ENCODE measurements around the gene REXO1. TPM values are rescaled to one million over a fixed set of nuclear protein-coding genes. Genes with fewer than 3 reads are reported as not detected.

The REXO1 gene
- total and polyA plus RNA-seq, 2 of the 13 experiments (the other 11 are each of a cell fraction or from before 2014, with no cell fraction given) = 5.0 to 11.2 TPM

- Histone ChIP-seq H4K20me1 (ENCODE audit: insufficient read depth, low read length) (peaks cover 3% of the 10 kb centered on the region), H3K9ac (ENCODE audit: insufficient read depth, low read depth, low read length) (no peak overlapping the region), H3K27ac (ENCODE audit: extremely low read length, insufficient read depth, low read length) (no peak overlapping the region), H3K36me3 (replicated peaks in 1 of 2; ENCODE audit: control insufficient read depth in 1 of 2, insufficient read depth in 2 of 2, low read length in 2 of 2) (no peaks in the 10 kb centered on the region), H2AFZ (ENCODE audit: low read length) (no peak overlapping the region), H3K27me3 (ENCODE audit: control insufficient read depth in 1 of 2, insufficient read depth in 2 of 2, low read length in 2 of 2) (peaks cover 11 to 60% of the 10 kb centered on the region in 2 experiments), H3K4me3 (replicated peaks in 1 of 3; ENCODE audit: insufficient read depth in 1 of 3, low read depth in 2 of 3, low read length in 3 of 3) (no peak overlapping the region), H3K9me3 (ENCODE audit: low read length) (peaks cover 10% of the 10 kb centered on the region), H3K79me2 (ENCODE audit: insufficient read depth, low read length) (no peaks in the 10 kb centered on the region), H3K4me1 (ENCODE audit: insufficient read depth, low read length) (no peaks in the 10 kb centered on the region), H3K4me2 (ENCODE audit: low read depth, low read length) (no peak overlapping the region)
- DNase-seq (ENCODE audit: low spot score) (no peak), FAIRE-seq (no peak), ATAC-seq (peak; percentile 70)
- in situ Hi-C loops (cut with HindIII; ENCODE audit: extremely low pct_ligation_motif_present, low pct_unique_long_range_greater_than_20kb) (loop anchor here (5.0 kb wide), 1 partner anchor 95 kb away; no protein-coding TSS in a partner anchor), intact Hi-C loops (cut with micrococcal nuclease; ENCODE audit: unreplicated experiment) (loop anchor here (10.0 kb wide), 1 partner anchor 223 kb away; no protein-coding TSS in a partner anchor)
- WGBS (ENCODE audit: low lambda C conversion rate) = 0% methylated on average over 6 of the region's 21 CpGs
- POLR2A ChIA-PET = no interaction called here
- CTCF ChIA-PET (ENCODE audit: low intra/inter-chr PET ratio, low total read pairs) = interaction anchor here (1.1 to 3.6 kb wide), 3 partner anchors 95 to 162 kb away, joined by 3 to 38 read pairs (median 4); partner anchors contain the start of gene UQCR11
- no TSS peak for BruUV-seq (replicated peaks)
- TF ChIP-seq, protein P1, sequence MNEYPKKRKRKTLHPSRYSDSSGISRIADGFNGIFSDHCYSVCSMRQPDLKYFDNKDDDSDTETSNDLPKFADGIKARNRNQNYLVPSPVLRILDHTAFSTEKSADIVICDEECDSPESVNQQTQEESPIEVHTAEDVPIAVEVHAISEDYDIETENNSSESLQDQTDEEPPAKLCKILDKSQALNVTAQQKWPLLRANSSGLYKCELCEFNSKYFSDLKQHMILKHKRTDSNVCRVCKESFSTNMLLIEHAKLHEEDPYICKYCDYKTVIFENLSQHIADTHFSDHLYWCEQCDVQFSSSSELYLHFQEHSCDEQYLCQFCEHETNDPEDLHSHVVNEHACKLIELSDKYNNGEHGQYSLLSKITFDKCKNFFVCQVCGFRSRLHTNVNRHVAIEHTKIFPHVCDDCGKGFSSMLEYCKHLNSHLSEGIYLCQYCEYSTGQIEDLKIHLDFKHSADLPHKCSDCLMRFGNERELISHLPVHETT (CRISPR knock-in tag; conservative IDR thresholded peaks at IDR 0.05) = no peak
- TF ChIP-seq ZNF30 (CRISPR knock-in tag; IDR thresholded peaks at IDR 0.05) (no peak), DNMT1 (CRISPR knock-in tag; IDR thresholded peaks at IDR 0.05) (no peak), LCORL (IDR thresholded peaks at IDR 0.05) (no peak), LCORL (CRISPR knock-in tag; IDR thresholded peaks at IDR 0.05) (no peak), ZNF580 (CRISPR knock-in tag; IDR thresholded peaks at IDR 0.05; ENCODE audit: borderline replicate concordance, low read depth) (no peak), STAG1 (CRISPR knock-in tag; IDR thresholded peaks at IDR 0.05) (peak; percentile 83), SALL1 (CRISPR knock-in tag; IDR thresholded peaks at IDR 0.05) (peak; percentile 29), ELK4 (CRISPR knock-in tag; IDR thresholded peaks at IDR 0.05; ENCODE audit: borderline replicate concordance) (no peak), KLF16 (CRISPR knock-in tag; IDR thresholded peaks at IDR 0.05) (no peak), ZNF136 (CRISPR knock-in tag; IDR thresholded peaks at IDR 0.05; ENCODE audit: low read depth) (no peak), PCBP1 (IDR thresholded peaks at IDR 0.05; ENCODE audit: borderline replicate concordance, low read depth, low read length) (0 out of 2 replicates have a peak, but pooled peaks have one; percentile 51), ZNF501 (CRISPR knock-in tag; IDR thresholded peaks at IDR 0.05) (peak; percentile 26; the same call in 1 of the 2 replicates), NCOA2 (CRISPR knock-in tag; IDR thresholded peaks at IDR 0.05) (no peak)
- TF ChIP-seq, protein P2, sequence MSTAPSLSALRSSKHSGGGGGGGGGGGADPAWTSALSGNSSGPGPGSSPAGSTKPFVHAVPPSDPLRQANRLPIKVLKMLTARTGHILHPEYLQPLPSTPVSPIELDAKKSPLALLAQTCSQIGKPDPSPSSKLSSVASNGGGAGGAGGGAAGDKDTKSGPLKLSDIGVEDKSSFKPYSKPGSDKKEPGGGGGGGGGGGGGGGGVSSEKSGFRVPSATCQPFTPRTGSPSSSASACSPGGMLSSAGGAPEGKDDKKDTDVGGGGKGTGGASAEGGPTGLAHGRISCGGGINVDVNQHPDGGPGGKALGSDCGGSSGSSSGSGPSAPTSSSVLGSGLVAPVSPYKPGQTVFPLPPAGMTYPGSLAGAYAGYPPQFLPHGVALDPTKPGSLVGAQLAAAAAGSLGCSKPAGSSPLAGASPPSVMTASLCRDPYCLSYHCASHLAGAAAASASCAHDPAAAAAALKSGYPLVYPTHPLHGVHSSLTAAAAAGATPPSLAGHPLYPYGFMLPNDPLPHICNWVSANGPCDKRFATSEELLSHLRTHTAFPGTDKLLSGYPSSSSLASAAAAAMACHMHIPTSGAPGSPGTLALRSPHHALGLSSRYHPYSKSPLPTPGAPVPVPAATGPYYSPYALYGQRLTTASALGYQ (CRISPR knock-in tag; IDR thresholded peaks at IDR 0.05) = no peak
- TF ChIP-seq, protein P3, sequence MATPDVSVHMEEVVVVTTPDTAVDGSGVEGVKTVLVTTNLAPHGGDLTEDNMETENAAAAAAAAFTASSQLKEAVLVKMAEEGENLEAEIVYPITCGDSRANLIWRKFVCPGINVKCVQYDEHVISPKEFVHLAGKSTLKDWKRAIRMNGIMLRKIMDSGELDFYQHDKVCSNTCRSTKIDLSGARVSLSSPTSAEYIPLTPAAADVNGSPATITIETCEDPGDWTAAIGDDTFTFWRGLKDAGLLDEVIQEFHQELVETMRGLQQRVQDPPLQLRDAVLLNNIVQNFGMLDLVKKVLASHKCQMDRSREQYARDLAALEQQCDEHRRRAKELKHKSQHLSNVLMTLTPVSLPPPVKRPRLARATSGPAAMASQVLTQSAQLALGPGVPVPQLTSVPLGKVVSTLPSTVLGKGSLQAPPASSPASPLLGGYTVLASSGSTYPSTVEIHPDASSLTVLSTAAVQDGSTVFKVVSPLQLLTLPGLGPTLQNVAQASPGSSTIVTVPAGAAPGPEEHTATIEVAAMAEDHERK (CRISPR knock-in tag; IDR thresholded peaks at IDR 0.05; ENCODE audit: low read depth) = no peak
Measured at GRCh38 chr19:1767464-1767933, 80.8 kb downstream of the REXO1 start.

Data from HepG2 (cell line).